WTC11 (cell line): ENCODE data around the gene ZNF343. TPM values are rescaled to one million over a fixed set of nuclear protein-coding genes. Genes with fewer than 3 reads are reported as not detected.

Experiments used
- ATAC-seq: fragments of 200-7000 bp; cut with Tn5 transposase; 2 replicates; pipeline ENCODE4 v1.10.0; 2021; ENCODE audit warnings: mild to moderate bottlenecking, moderate library complexity
- CTCF ChIA-PET: fragments of 300-600 bp; sonication (Branson Sonifier 250); formaldehyde crosslinking; loops from one replicate; lab custom pipeline; 2021; ENCODE audit warnings: antibody characterized with exemption; lab: Charles Lee
- POLR2A ChIA-PET: fragments of 350-600 bp; sonication (Branson Sonifier 250); formaldehyde crosslinking; loops from one replicate; lab custom pipeline; 2021; ENCODE audit warnings: antibody characterized with exemption; lab: Charles Lee
- DNase-seq: peaks from one replicate; pipeline ENCODE4 v3.0.0; 2021; ENCODE audit warnings: low spot score
- H3K27ac Mint-ChIP-seq: 2 replicates; pipeline ENCODE4 v1.8.0; 2021; ENCODE audit warnings: mixed read lengths
- H3K27me3 Mint-ChIP-seq: 2 replicates; pipeline ENCODE4 v1.8.0; 2021; ENCODE audit warnings: low read depth, mild to moderate bottlenecking, moderate library complexity, mixed read lengths
- H3K36me3 Mint-ChIP-seq: 2 replicates; pipeline ENCODE4 v1.8.0; 2021; ENCODE audit warnings: mixed read lengths
- H3K4me1 Mint-ChIP-seq: 2 replicates; pipeline ENCODE4 v1.8.0; 2022; ENCODE audit warnings: mixed read lengths
- H3K4me3 Mint-ChIP-seq: 2 replicates; pipeline ENCODE4 v1.8.0; 2021; ENCODE audit warnings: mild to moderate bottlenecking, moderate library complexity, mixed read lengths
- H3K9me3 Mint-ChIP-seq: 2 replicates; pipeline ENCODE4 v1.8.0; 2021; ENCODE audit warnings: mixed read lengths
- ATF1 ChIP-seq: sonication (generic); formaldehyde crosslinking; IDR thresholded peaks from 2 replicates; pipeline ENCODE4 v1.8.1; 2023; ENCODE audit warnings: mild to moderate bottlenecking, moderate library complexity, missing genetic modification reagents
- ATF2 ChIP-seq: sonication (generic); formaldehyde crosslinking; IDR thresholded peaks from 2 replicates; pipeline ENCODE4 v1.8.1; 2022; ENCODE audit warnings: low read depth, missing genetic modification reagents, borderline replicate concordance
- CREM ChIP-seq: sonication (generic); formaldehyde crosslinking; IDR thresholded peaks from 2 replicates; pipeline ENCODE4 v1.8.1; 2022; ENCODE audit warnings: mild to moderate bottlenecking, missing genetic modification reagents, moderate library complexity
- GTF2I ChIP-seq: fragments of 250-450 bp; sonication (Bioruptor Pico); conservative IDR thresholded peaks from 2 replicates; pipeline ENCODE4 v1.4.0; 2021; ENCODE audit warnings: mild to moderate bottlenecking
- MYBL2 ChIP-seq: sonication (generic); formaldehyde crosslinking; IDR thresholded peaks from 2 replicates; pipeline ENCODE4 v1.8.1; 2023; ENCODE audit warnings: mild to moderate bottlenecking, moderate library complexity, missing genetic modification reagents
- NR2C2 ChIP-seq: sonication (generic); formaldehyde crosslinking; IDR thresholded peaks from 2 replicates; pipeline ENCODE4 v1.8.0; 2022; ENCODE audit warnings: mild to moderate bottlenecking, missing genetic modification reagents
- PREB ChIP-seq: sonication (generic); formaldehyde crosslinking; IDR thresholded peaks from 2 replicates; pipeline ENCODE4 v1.8.1; 2022; ENCODE audit warnings: mild to moderate bottlenecking, missing genetic modification reagents, moderate library complexity, borderline replicate concordance
- RORB ChIP-seq: fragments of 250-450 bp; sonication (Bioruptor Pico); IDR thresholded peaks from 2 replicates; pipeline ENCODE4 v1.9.0; 2021; ENCODE audit warnings: mild to moderate bottlenecking
- TEAD1 ChIP-seq: sonication (generic); formaldehyde crosslinking; IDR thresholded peaks from 2 replicates; pipeline ENCODE4 v1.8.0; 2022; ENCODE audit warnings: mild to moderate bottlenecking, missing genetic modification reagents
- TEAD4 ChIP-seq: sonication (generic); formaldehyde crosslinking; IDR thresholded peaks from 2 replicates; pipeline ENCODE4 v1.8.0; 2022; ENCODE audit warnings: mild to moderate bottlenecking, missing genetic modification reagents
- USF2 ChIP-seq: sonication (generic); formaldehyde crosslinking; IDR thresholded peaks from 2 replicates; pipeline ENCODE4 v1.8.1; 2023; ENCODE audit warnings: mild to moderate bottlenecking, missing genetic modification reagents, moderate library complexity
- ZBTB21 ChIP-seq: sonication (generic); formaldehyde crosslinking; IDR thresholded peaks from 2 replicates; pipeline ENCODE4 v1.8.1; 2023; ENCODE audit warnings: mild to moderate bottlenecking, missing genetic modification reagents, borderline replicate concordance
- ZNF317 ChIP-seq: sonication (generic); formaldehyde crosslinking; IDR thresholded peaks from 2 replicates; pipeline ENCODE4 v1.8.1; 2023; ENCODE audit warnings: low read depth, mild to moderate bottlenecking, moderate library complexity, missing genetic modification reagents, borderline replicate concordance
- total RNA-seq: library from RNA; stranded (reverse); gene quantifications from 3 replicates; pipeline ENCODE4 v1.2.3, GENCODE V29; 2021
- TF ChIP-seq, protein P1 (sequence below): sonication (generic); formaldehyde crosslinking; IDR thresholded peaks from 2 replicates; pipeline ENCODE4 v1.8.1; 2022; ENCODE audit warnings: low read depth, mild to moderate bottlenecking, moderate library complexity, missing genetic modification reagents, borderline replicate concordance
- TF ChIP-seq, protein P2 (sequence below): fragments of 250-450 bp; sonication (Bioruptor Pico); IDR thresholded peaks from 2 replicates; pipeline ENCODE4 v1.9.0; 2021; ENCODE audit warnings: mild to moderate bottlenecking
- TF ChIP-seq, protein P3 (sequence below): sonication (generic); formaldehyde crosslinking; IDR thresholded peaks from 2 replicates; pipeline ENCODE4 v1.8.1; 2023; ENCODE audit warnings: mild to moderate bottlenecking, moderate library complexity, missing genetic modification reagents
- TF ChIP-seq, protein P4 (sequence below): sonication (generic); formaldehyde crosslinking; IDR thresholded peaks from 2 replicates; pipeline ENCODE4 v1.8.0; 2022; ENCODE audit warnings: missing genetic modification reagents
- TF ChIP-seq, protein P5 (sequence below): sonication (generic); formaldehyde crosslinking; IDR thresholded peaks from 2 replicates; pipeline ENCODE4 v1.8.0; 2022; ENCODE audit warnings: mild to moderate bottlenecking, missing genetic modification reagents

The ZNF343 gene
- total RNA-seq, 1 experiment from 2014 or later, result 7.6 TPM

- TF ChIP-seq PREB (CRISPR knock-in tag) (no peak), ZBTB21 (CRISPR knock-in tag) (no peak), ZNF317 (CRISPR knock-in tag) (no peak), ATF1 (no peak), TEAD1 (CRISPR knock-in tag) (no peak), GTF2I (CRISPR knock-in tag) (no peak), CREM (CRISPR knock-in tag) (no peak), TEAD4 (CRISPR knock-in tag) (no peak), MYBL2 (CRISPR knock-in tag) (no peak), NR2C2 (CRISPR knock-in tag) (no peak), ATF2 (no peak), RORB (CRISPR knock-in tag) (no peak), USF2 (CRISPR knock-in tag) (no peak)
- TF ChIP-seq, protein P1, sequence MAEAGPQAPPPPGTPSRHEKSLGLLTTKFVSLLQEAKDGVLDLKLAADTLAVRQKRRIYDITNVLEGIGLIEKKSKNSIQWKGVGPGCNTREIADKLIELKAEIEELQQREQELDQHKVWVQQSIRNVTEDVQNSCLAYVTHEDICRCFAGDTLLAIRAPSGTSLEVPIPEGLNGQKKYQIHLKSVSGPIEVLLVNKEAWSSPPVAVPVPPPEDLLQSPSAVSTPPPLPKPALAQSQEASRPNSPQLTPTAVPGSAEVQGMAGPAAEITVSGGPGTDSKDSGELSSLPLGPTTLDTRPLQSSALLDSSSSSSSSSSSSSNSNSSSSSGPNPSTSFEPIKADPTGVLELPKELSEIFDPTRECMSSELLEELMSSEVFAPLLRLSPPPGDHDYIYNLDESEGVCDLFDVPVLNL (CRISPR knock-in tag), result no peak
- TF ChIP-seq, protein P2, sequence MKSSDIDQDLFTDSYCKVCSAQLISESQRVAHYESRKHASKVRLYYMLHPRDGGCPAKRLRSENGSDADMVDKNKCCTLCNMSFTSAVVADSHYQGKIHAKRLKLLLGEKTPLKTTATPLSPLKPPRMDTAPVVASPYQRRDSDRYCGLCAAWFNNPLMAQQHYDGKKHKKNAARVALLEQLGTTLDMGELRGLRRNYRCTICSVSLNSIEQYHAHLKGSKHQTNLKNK (CRISPR knock-in tag), result no peak
- TF ChIP-seq, protein P3, sequence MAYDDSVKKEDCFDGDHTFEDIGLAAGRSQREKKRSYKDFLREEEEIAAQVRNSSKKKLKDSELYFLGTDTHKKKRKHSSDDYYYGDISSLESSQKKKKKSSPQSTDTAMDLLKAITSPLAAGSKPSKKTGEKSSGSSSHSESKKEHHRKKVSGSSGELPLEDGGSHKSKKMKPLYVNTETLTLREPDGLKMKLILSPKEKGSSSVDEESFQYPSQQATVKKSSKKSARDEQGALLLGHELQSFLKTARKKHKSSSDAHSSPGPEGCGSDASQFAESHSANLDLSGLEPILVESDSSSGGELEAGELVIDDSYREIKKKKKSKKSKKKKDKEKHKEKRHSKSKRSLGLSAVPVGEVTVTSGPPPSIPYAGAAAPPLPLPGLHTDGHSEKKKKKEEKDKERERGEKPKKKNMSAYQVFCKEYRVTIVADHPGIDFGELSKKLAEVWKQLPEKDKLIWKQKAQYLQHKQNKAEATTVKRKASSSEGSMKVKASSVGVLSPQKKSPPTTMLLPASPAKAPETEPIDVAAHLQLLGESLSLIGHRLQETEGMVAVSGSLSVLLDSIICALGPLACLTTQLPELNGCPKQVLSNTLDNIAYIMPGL (CRISPR knock-in tag), result no peak
- TF ChIP-seq, protein P4, sequence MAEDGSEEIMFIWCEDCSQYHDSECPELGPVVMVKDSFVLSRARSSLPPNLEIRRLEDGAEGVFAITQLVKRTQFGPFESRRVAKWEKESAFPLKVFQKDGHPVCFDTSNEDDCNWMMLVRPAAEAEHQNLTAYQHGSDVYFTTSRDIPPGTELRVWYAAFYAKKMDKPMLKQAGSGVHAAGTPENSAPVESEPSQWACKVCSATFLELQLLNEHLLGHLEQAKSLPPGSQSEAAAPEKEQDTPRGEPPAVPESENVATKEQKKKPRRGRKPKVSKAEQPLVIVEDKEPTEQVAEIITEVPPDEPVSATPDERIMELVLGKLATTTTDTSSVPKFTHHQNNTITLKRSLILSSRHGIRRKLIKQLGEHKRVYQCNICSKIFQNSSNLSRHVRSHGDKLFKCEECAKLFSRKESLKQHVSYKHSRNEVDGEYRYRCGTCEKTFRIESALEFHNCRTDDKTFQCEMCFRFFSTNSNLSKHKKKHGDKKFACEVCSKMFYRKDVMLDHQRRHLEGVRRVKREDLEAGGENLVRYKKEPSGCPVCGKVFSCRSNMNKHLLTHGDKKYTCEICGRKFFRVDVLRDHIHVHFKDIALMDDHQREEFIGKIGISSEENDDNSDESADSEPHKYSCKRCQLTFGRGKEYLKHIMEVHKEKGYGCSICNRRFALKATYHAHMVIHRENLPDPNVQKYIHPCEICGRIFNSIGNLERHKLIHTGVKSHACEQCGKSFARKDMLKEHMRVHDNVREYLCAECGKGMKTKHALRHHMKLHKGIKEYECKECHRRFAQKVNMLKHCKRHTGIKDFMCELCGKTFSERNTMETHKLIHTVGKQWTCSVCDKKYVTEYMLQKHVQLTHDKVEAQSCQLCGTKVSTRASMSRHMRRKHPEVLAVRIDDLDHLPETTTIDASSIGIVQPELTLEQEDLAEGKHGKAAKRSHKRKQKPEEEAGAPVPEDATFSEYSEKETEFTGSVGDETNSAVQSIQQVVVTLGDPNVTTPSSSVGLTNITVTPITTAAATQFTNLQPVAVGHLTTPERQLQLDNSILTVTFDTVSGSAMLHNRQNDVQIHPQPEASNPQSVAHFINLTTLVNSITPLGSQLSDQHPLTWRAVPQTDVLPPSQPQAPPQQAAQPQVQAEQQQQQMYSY (CRISPR knock-in tag), result no peak
- TF ChIP-seq, protein P5, sequence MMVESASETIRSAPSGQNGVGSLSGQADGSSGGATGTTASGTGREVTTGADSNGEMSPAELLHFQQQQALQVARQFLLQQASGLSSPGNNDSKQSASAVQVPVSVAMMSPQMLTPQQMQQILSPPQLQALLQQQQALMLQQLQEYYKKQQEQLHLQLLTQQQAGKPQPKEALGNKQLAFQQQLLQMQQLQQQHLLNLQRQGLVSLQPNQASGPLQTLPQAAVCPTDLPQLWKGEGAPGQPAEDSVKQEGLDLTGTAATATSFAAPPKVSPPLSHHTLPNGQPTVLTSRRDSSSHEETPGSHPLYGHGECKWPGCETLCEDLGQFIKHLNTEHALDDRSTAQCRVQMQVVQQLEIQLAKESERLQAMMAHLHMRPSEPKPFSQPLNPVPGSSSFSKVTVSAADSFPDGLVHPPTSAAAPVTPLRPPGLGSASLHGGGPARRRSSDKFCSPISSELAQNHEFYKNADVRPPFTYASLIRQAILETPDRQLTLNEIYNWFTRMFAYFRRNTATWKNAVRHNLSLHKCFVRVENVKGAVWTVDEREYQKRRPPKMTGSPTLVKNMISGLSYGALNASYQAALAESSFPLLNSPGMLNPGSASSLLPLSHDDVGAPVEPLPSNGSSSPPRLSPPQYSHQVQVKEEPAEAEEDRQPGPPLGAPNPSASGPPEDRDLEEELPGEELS (CRISPR knock-in tag), result no peak
- TF ChIP-seq, all 79 proteins: peak for 0
- ChIA-PET CTCF (interaction anchor here (2.8 kb wide), 1 partner anchor 15 kb away, joined by 13 read pairs; no protein-coding TSS in a partner anchor), POLR2A (no interaction called here)
- no peaks in the 10 kb centered on the region for H3K9me3 Mint-ChIP-seq
- H3K27me3 Mint-ChIP-seq, result peaks cover 10% of the 10 kb centered on the region
- H3K4me1 Mint-ChIP-seq, result peaks cover 14% of the 10 kb centered on the region
- H3K27ac Mint-ChIP-seq, result no peak overlapping the region
- no peak overlapping the region for H3K4me3 Mint-ChIP-seq
- ATAC-seq, result no peak
- H3K36me3 Mint-ChIP-seq, result no peaks in the 10 kb centered on the region
- DNase-seq, result no peak
These were observed 28.4 kb upstream of the ZNF343 start for GRCh38 chr20:2537101-2537500.
